HCEC 1CT (cell line): ENCODE measurements around the gene TBXT.
"Not testable (repeated sequence)": the region's sequence is repeated elsewhere in the genome, so short reads cannot be mapped to it uniquely, and the experiment has no call there.

Source experiments
- DNase-seq: peaks from one replicate; pipeline ENCODE4 v3.0.0-alpha.2; 2017

The TBXT gene

DNA sequence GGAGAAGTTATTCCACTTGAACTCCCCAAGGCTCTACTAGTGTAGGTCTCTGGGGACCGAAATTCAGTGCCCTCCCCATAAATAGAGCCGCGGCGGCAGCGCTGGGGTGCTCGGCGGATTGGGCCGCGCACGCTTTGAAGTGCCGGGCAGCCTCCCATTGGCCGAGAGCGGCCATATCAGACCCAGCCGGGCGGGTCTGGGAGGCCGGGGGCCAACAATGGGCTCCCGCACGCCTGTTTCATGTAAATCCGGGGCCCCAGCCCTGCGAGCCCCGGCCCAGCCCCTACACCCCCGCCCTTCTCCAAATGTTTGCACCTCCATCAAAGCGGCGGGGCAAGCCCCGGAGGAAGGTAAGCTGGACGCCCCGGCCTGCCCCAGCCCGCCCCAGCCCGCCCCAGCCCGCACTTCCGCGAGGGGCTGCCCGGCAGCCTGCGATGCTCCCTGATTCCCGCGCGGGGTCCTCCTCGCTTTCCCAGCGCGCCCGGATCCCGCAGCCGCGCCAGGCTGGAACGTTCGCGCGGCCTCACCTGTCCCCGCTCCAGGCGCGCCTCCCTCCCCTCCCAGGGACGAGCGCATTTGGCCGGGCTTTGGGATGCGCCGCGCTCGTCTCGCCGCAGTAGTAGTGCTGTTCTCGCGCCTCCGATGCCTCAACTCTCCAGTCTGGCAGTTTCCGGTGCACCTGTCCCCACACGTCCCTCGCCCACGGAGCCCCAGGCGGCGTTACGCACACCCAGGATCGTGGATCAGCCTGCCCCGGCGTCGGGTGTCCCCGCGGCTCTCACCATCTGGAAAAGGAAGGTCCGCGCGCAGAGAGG lies at the start of gene TBXT:
Gene TBXT, minus strand, starts transcription at position 51 of the 815 bp plus-strand sequence. CDS start 260 bp downstream, outside the sequence.
- DNase-seq = no peak

GRCh38 chr6:166207284-166207561 lies 39.6 kb upstream of the TBXT start:
- DNase-seq = no peak

DNA sequence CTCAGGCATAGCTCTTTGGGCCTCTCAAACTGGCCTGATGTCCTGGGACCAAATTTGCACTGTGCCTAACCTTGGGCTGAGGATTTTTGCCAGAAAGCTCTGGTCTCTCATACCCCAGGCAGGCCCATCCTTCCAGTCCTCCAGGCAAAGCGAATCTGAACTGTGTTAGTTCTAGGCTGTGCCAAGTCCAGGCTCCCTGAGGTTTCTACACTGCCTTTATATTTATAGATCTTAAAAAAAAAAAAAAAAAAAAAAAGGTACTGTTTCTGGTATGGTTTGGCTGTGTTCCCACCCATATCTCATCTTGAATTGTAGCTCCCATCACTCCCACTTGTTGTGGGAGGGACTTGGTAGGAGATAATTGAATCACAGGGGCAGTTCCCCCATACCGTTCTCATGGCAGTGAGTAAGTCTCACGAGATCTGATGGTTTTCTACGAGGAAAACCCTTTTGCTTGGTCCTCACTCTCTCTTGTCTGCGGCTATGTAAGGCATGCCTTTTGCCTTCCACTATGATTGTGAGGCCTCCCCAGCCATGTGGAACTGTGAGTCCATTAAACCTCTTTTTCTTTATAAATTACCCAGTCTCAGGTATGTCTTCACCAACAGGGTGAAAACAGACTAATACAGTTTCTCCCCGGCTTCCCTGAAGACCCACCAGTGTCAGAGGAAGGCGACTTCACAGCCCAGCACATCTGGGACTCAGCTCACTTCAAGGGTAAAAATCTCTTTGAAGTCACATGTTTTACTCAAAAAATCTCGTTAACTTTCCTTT lies 39.0 kb upstream of the TBXT start:
- DNase-seq = no peak

DNA sequence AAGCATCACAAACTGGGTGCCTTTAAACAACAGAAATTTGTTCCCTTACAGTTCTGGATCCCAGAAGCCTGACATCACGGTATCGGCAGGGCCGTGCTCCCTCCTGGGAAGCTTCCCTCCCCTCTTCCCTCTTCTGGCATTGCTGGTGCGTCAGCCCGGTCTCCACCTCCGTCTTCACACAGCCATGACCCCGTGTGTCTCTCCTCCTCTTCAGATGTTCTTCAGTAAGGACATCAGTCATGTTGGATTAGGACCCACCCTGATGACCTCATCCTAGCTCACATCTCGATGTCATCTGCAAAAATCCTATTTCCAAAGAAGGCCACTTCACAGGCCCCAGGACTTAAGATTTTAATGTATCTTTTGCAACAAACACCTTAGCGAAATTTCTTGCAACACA lies 38.4 kb upstream of the TBXT start:
- DNase-seq = no peak

DNA sequence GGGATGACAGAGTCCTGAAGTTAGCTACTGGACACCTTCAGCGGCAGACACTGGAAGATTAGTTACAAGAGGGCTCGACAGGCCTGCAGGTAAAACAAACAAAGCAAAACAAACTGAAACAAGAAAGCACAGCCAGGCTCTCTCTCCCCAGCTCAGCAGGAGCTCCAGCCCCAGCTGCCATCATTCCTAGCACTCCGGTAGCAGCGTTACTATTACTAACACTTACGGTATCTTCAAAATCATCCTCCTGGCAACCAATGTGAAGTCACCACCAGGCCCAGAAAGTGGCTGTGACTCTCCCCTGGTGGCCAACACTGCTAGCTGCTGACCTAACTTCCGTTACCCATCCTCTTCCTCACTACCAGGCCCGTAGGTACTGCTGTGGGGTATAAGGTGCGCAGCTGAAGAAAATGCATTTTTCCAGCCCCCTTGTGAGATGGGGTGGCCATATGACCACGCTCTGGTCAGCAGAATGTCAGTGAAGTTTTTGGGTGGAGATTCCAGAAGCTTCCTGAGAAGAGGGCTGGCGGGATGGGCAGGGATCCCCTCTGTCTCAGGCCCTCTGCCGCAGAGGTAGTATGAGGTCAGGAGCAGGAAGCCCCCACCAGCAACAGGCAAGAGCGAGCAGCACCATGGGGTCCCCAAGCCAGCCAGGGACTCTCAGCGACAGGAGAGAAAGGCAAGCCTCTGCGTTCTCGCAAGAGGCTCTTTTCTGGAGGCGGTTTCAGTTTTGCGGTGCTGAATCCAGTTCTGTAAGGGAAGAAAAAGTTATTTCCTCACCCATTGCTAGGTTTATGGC lies 37.4 kb upstream of the TBXT start:
- DNase-seq = no peak

DNA sequence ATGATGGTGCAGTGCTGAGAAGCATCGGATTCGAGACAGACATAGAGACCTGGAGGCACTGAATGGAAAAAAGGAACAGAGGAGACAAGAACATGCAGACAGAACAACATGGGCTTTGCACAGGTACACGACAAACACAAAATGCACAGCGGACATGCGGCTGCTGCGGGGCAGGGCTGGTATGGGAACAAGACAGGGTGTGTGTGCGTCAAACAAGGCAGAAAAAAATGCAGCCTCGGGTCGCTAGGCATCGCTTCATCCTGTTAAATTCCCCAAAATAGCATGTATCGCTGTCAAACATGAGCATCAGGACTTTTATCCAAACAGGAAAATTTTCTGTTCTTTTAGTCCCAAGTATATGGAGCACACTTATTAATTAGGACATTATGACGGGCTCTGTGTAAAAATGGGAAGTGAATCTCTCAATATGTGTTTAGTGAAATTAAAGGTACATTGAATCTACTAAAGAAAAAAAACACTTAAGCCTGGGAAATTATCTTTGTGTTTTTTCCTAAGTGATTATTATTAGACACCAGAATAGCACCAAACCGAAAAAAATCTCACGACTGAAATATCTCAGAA lies 36.1 kb upstream of the TBXT start:
- DNase-seq = no peak

- no peak for DNase-seq
Observed at GRCh38 chr6:166203003-166203640, 35.5 kb upstream of the TBXT start.

GRCh38 chr6:166202321-166202733 lies 34.7 kb upstream of the TBXT start:
- no peak for DNase-seq

DNA sequence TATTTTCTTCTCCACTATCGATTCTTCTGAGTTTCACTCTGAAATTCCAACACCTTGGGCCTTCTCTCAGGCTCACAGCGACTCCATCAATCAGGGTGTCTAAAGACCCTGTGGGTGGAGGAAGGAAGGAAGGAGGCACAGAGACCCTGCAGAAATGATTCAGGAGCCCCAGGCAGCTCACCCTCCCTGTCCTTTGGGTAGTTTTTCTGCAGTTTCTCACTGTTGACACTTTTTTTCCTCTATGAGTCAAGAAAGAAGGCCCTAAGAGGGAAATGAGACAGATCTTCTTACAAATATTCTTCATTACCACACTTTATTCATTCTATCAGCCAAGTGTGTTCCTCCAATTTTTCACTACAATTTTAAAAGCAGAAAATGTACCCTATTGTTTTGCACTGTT lies 34.2 kb upstream of the TBXT start:
- DNase-seq = no peak

GRCh38 chr6:166197361-166197760 lies 29.7 kb upstream of the TBXT start:
- DNase-seq = no peak

GRCh38 chr6:166195860-166196238 lies 28.2 kb upstream of the TBXT start:
- DNase-seq = no peak

- no peak for DNase-seq
Observed at GRCh38 chr6:166194914-166195859, 27.5 kb upstream of the TBXT start.

- DNase-seq = no peak
Observed at GRCh38 chr6:166192557-166192956, 24.9 kb upstream of the TBXT start.

DNA sequence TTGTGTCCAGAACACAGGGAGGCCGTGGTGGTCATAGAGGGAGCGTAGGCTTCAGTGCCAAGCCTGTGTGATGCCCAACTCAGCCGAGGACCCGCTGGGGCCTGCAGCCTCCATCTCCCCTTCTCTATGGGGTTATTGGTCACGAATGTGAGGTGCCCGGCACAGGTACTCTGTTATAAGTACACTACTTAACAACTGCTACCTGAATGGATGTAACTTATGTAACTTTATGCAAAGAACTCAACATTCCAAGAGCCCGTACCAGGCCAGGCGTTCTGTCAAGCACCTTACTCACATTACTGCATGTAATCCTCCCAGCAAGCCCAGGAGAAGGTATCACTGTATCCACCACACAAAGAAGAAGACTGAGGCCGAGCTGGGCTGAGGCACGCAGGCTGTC lies 24.5 kb upstream of the TBXT start:
- no peak for DNase-seq

- no peak for DNase-seq
Observed at GRCh38 chr6:166179704-166180103, 12.1 kb upstream of the TBXT start.

DNA sequence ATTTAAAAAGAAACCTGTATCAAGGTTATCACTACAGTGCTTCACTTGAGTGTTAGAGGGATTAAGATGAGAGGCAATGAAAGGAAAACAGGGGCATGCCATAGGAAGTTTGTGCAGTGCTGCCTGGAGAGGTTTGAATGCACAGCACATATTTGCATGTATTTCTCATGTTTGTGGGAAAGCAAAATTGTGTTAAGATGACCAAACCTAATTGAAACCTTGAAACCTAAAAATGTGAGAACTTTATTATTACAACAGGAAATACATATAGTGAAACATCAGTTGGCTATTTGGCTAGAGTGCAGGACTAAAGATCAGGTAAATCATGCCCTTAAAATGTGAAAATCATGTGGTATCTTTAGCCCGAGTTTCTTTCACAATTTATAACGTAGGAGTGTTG lies 8.5 kb upstream of the TBXT start:
- DNase-seq = no peak

DNA sequence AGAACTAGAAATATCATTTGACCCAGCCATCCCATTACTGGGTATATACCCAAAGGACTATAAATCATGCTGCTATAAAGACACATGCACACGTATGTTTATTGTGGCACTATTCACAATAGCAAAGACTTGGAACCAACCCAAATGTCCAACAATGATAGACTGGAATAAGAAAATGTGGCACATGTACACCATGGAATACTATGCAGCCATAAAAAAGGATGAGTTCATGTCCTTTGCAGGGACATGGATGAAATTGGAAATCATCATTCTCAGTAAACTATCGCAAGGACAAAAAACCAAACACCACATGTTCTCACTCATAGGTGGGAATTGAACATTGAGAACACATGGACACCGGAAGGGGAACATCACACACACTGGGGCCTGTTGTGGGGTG lies 7.4 kb upstream of the TBXT start:
- DNase-seq = not testable (repeated sequence)

- no peak for DNase-seq
Observed at GRCh38 chr6:166174031-166174430, 6.4 kb upstream of the TBXT start.

- no peak for DNase-seq
Observed at GRCh38 chr6:166173281-166173951, 5.8 kb upstream of the TBXT start.

GRCh38 chr6:166172546-166172945 lies 4.9 kb upstream of the TBXT start:
- no peak for DNase-seq
